HG03457 (cell line): ENCODE results near the gene TSPAN9.

ENCODE experiments used
- ATAC-seq: cut with Tn5 transposase; IDR thresholded peaks from one replicate; pipeline ENCODE4 v1.9.1; 2021; ENCODE audit warnings: moderate number of reproducible peaks; ENCODE audit not compliant: unreplicated experiment

TSPAN9 gene

DNA sequence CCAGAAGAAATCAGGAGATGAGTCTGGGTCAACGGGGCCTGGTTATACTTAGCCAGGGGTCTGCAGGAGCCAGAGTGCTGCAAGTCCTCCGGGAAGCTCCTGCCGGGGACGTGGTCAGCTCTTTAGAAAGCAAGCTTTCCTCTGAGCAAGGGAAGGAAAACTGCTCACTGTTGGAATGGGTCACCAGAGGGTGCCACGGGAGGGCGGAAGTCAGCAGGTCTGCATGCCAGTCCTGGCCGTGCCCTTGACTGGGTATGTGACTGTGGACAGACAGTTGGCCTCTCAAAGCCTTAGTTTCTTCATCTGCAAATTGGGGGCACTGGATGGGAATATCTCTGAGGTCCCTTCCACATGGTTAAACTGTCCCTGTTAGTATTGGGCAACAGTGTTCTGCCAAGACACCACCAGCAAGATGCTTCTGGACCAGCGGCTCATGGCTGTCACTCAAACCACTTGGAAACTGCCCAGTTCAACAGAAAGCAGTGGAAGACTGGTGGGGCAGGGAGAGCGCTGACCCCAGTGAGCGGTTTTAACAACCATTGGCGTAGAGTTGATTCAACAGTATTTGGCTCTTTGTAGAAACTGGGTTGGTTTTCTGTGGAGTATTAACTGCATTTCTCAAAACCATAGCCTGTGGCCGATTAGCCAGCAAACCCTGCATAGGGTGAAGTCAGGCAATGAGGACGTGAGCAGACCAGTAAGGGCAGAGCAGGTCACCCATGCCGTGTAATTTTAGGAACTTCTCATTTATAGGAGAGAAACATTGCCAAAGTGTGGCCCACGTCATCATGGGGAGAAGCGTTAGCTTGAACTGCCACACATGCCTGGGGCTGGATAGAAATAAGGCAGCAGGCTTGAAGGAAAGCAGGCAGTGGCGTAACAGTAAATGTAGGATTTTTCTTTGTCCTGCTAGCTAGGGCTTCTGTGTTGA is 249.9 kb downstream of the TSPAN9 start:
- no peak for ATAC-seq

DNA sequence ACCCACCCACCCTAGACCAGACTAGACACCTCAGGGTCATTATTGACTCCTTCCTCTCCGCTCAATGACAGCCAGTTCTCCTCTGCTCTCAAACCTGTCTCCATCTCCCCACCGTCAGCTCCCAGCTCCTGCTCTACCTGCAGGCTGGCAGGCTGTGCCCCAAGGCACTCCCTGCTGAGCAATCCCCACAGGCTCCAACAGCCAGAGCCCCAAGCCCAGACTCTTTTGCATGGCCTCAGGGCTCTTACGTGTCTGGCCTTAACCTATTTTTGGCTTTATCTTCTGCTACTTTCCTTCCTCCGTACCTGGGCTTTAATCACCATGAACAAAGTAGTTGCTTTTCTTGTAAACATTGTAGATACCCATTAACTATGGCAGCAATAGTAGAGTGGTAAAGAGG is 250.9 kb downstream of the TSPAN9 start:
- no peak for ATAC-seq

DNA sequence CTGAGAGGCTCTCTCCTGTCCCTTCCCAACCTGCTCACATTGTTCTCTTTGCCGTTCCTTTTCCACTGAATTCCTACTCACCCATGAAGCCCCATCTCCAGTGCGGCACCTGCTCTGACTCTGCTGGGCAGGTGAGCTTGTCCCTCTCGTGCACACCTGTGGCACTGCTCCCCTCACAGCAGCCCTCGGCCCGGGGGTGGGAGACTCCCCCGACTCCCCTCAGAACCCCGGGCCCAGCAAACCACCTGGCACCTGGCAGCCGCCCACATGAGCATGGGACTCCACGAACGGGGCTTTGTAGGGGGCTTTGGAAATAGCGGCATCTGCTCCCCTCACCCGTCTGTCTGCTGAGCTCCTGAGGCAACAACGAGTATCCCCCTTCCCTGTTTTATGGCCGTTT is 251.4 kb downstream of the TSPAN9 start:
- no peak for ATAC-seq

DNA sequence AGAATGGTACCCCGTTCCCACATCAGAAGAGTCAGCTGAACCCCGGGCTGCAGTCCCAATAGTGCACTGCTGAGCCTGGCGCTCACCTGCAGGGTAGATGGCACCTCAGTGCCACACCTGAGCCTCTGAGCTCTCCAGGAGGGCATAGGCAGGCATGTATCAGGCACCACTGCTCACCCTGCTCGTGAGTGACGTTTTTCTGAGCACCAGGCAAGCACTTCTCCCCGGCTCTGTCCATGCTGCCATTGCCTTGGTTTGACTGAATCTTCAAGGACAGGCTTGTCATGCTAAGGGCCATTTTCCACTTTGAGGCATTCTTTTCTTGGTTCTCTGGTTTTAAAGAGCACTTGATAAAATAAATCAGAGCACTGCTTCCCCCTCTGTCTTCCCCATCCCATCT is 252.2 kb downstream of the TSPAN9 start:
- no peak for ATAC-seq

DNA sequence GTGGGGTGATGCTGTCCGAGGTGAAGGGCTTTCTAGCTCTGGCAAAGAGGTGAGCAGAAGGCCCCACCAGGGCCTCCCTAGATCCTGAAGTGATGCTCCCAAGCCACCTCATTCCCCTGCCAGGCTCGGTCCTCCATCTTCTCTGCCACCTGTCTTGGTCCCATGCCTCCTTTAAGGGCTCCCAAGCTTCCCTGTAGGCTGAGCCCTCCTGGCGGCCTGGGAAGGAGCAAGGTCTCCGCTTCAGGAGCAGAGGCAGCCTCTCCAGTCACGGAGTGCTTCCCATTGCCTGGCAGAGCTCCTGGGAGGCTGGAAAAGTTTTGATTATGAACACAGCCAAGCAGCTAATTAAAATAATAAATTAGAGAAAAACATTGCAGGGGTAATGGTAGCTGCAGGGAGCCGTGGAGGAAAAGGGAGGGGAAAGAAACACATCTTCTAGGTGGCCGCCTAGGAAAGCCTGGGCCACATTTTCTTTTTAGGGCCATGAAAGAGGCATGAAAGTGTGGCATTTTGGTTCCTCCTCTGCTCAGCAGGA is 253.9 kb downstream of the TSPAN9 start:
- ATAC-seq, result no peak

DNA sequence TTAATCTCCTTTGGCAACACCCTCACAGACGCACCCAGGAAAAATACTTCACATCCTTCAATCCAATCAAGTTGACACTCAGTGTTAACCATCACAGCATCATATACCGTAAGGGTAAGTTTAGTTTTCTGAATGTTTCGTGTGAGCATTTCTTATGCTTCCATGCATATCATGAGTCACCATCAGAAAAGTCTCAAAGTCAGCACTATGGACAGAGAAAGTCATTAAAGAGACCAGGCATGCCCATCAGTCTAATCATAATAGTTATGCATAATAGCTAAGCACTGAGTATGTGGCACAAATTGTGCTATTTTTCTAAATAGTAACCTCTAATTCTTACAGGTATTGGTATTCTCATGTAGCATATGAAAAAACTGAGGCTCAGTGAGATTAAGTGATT is 255.0 kb downstream of the TSPAN9 start:
- no peak for ATAC-seq

DNA sequence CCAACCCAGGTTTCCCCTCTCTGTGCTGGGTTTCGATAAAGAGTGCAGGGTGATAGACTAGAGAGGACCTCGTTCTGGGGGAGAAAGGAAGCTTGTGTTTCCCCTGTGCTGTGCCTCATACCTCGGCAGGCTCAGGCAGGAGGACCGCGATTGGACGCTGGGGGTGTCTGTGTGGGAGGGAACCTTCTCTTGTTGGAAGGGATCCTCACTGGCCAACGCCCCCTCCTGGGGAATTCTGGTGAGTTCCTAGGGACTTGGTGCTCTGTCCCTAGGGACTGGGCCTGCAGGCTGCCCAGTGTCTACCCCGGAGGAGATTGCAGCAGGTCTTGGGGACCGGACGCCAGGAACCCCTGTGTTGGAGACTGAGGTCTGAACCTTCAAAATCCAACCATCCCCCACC is 256.4 kb downstream of the TSPAN9 start:
- no peak for ATAC-seq

DNA sequence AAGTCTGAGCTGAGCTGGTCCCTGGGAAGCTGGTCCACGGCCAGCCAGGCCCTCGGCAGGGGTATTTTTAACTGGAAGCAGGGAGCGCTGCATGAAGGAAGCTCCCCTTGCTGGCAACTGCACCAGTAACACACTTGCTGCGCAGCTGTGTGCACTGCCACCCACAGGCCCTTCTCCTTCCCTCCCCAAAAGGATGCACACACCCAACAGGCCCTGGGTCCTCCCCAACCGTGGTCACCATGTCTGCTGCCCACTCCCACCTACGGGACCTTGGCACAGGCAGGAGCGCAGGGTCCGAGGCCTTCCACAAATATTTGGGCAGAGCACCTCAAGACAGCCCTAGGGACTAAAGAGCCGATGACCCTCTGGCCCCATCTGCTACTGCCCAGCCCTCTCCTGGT is 256.8 kb downstream of the TSPAN9 start:
- no peak for ATAC-seq

DNA sequence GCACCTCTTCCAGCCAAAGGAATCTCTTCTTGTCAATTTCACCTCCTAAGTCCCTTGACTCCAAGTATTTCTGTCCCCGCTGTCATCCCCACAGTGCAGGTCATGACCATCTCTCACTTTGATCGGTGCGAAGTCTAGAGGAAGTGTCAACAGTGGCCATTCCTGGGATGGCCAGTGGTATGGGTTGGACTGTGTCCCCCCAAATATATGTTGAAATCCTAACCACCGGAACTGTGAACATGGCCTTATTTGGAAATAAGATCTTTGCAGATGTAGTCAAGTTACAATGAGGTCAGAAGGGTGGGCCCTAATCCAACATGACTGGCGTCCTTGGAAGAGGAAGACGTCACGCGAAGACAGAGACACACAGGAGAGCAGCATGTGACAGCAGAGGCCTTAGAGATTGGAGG is 257.9 kb downstream of the TSPAN9 start:
- no peak for ATAC-seq
